GM11168 (cell line): ENCODE measurements around the gene MKNK1.

Experiments used
- in situ Hi-C: fragments of 300-500 bp; cut with MboI; formaldehyde crosslinking; loops from one replicate; pipeline ENCODE4 v1.12.0; 2022; ENCODE audit warnings: low sequenced_read_pairs; ENCODE audit not compliant: unreplicated experiment

The MKNK1 gene

DNA sequence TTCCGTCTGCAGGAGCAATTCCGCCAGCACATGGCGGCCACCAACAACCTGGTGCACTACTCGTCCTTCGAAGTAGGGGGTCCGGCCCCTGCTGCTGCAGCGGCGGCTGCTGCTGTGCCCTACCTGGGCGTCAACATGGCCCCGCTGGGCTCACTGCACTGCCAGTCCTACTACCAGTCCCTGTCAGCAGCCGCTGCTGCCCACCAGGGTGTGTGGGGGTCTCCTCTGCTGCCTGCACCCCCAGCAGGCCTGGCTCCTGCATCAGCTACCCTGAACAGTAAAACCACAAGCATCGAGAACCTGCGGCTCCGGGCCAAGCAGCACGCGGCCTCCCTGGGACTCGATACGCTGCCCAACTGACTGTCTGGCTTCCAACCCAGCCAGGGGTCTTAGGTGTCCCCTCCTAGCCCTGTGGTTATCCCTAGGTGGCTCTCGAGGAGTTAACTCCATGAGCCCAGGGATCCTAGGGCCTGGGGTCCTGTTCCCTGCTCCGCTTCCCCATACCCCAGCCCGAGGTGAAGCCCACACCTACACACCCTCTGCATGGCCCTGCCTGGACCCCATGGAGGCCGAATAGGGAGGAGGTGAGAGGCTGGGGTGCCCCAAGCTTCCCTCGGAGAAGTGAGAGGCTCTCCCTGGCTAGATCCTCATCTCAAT is 91.8 kb downstream of the MKNK1 start:
- in situ Hi-C loops, result no loop called here

DNA sequence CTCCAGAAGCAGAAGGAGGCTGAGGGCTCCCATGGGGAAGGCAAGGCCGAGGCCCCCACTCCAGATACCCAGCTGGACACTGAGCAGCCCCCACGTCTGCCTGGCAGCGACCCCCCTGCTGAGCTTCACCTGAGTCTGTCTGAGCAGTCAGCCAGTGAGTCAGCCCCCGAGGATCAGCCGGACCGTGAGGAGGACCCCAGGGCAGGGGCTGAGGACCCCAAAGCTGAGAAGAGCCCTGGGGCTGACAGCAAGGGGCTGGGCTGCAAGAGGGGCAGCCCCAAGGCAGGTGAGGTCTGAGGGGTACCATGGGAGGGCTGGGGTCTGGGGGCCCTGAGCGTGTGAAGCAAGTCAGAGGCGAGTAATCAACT is 93.1 kb downstream of the MKNK1 start:
- in situ Hi-C loops, result no loop called here

DNA sequence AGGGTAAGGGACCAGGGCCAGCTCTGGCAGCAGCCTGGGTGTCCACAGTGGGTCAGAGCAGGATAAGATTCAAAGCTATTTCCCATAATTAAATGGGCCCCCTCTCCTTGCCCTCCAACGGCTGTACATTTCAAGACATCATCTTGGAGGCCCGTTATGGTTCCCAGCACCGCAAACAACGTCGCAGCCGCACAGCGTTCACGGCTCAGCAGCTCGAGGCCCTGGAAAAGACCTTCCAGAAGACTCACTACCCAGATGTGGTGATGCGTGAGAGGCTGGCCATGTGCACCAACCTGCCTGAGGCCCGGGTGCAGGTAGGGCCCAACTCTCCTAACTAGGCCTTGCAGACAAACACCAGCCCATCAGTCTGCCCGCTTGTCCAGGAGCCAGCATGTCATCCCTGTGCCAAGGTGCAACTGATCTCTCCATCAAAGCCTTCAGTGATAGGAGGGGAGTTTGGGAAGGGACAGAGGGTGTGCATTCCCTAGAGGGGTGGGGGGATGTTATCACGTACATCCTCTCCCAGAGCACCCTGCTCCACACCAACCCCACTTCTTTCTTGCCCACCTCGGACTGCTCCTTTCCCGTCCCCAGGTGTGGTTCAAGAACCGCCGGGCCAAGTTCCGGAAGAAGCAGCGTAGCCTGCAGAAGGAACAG is 93.6 kb downstream of the MKNK1 start:
- in situ Hi-C loops, result no loop called here

DNA sequence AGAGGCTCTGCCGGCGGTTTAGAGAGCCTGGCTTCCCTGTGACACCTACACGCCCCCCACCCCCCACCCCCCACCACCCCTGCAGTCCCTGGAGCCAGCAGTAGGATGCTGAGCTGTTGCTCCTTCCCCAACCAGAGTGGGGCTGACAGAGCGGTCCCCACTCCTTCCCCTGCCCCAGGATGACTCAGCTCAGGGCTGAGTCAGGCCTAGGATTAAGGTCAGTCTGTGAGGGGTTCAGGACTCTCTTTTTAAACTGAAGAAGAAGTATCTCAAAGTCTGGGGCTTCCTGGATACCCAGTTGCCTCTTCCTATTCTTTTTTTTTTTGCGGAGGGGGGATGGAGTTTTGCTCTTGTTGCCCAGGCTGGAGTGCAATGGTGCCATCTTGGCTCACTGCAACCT is 95.3 kb downstream of the MKNK1 start:
- in situ Hi-C loops, result no loop called here
